Endothelial cell of umbilical vein (primary cell): Measurements from ENCODE around the gene ZC4H2.

Experiments used
- CTCF ChIP-seq, 2 donors: IDR thresholded peaks; 1 replicate in 1 of 2; 2 replicates in 1 of 2; pipeline ENCODE4 v1.5.1; 2011; ENCODE audit warnings: low read length in 2 of 2, mild to moderate bottlenecking in 2 of 2, moderate library complexity in 2 of 2, control low read depth in 1 of 2, inconsistent platforms in 1 of 2, low read depth in 1 of 2; ENCODE audit not compliant: insufficient read depth in 1 of 2; ENCODE audit errors: extremely low read depth in 1 of 2
- EZH2 ChIP-seq: IDR thresholded peaks from 2 replicates; pipeline ENCODE4 v1.6.1; 2012; ENCODE audit warnings: borderline replicate concordance, low read depth, mild to moderate bottlenecking, moderate library complexity, low read length, inconsistent platforms; ENCODE audit not compliant: severe bottlenecking
- MAX ChIP-seq: IDR thresholded peaks from 2 replicates; pipeline ENCODE4 v1.6.1; 2011; ENCODE audit not compliant: insufficient read depth, insufficient read length
- POLR2A ChIP-seq: IDR thresholded peaks from 2 replicates; pipeline ENCODE4 v1.6.1; 2012; ENCODE audit warnings: low read depth, mild to moderate bottlenecking, control low read depth, low read length
- POLR2AphosphoS5 ChIP-seq: IDR thresholded peaks from 2 replicates; pipeline ENCODE4 v1.6.1; 2012; ENCODE audit warnings: low read depth, mild to moderate bottlenecking, control low read depth, low read length, moderate library complexity; ENCODE audit not compliant: insufficient read depth

DNA sequence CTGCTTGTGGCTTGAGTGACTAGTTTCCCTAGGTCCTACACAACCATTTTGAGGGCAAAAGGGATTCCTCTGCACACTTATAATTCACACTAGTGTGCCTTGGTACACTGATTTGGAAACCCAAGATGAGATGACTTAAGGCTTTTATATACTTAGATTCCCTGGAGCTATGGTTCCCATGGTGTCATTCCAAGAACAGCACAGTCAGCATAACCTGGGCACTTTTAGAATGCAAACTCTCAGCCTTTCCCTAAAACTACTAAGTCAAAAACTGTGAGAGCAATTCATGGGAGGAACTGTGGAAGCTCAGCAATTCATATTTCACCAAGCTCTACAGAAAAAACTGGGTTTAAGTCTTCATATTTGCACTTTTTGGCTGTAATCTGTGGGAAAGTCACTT, 38.0 kb upstream of the ZC4H2 start:
- no peak for TF ChIP-seq POLR2A
- TF ChIP-seq CTCF (IDR thresholded peaks at IDR 0.05; ENCODE audit: extremely low read depth in 1 of 2, insufficient read depth in 1 of 2, low read depth in 1 of 2, low read length in 2 of 2), result no peak
- no peak for TF ChIP-seq POLR2AphosphoS5
- TF ChIP-seq EZH2, result no peak
- no peak for TF ChIP-seq MAX
